Natural killer cell (primary cell): Measurements from ENCODE around the gene RPP25L. TPM values are rescaled to one million over a fixed set of nuclear protein-coding genes. Genes with fewer than 3 reads are reported as not detected.

Experiments used
- ATAC-seq, 3 donors: fragments of 150-1000 bp in 2 of 3; fragments of 200-7000 bp in 1 of 3; cut with Tn5 transposase; 1 replicate in 1 of 3; 2 replicates in 2 of 3; pipeline ENCODE4 v1.10.0; 2021; ENCODE audit warnings: mild to moderate bottlenecking in 2 of 3, moderate library complexity in 2 of 3
- DNase-seq, 2 donors: peaks; one replicate each; pipeline versions ENCODE4 v3.0.0 to v3.0.0-alpha.2; 2013 to 2021; ENCODE audit warnings: mixed read lengths in 1 of 2
- H3K27ac ChIP-seq: one replicate; pipeline ENCODE4 v1.5.1; 2013; ENCODE audit warnings: mild to moderate bottlenecking, low read length
- H3K27me3 ChIP-seq: one replicate; pipeline ENCODE4 v1.6.1; 2013; ENCODE audit warnings: low read length; ENCODE audit not compliant: control insufficient read depth, insufficient read depth
- H3K36me3 ChIP-seq: one replicate; pipeline ENCODE4 v1.6.1; 2013; ENCODE audit warnings: low read length; ENCODE audit not compliant: control insufficient read depth, insufficient read depth
- H3K4me1 ChIP-seq: one replicate; pipeline ENCODE4 v1.6.1; 2013; ENCODE audit warnings: low read length; ENCODE audit not compliant: control insufficient read depth, insufficient read depth
- H3K4me3 ChIP-seq: one replicate; pipeline ENCODE4 v1.5.1; 2013; ENCODE audit warnings: low read length
- H3K9me3 ChIP-seq: one replicate; pipeline ENCODE4 v1.6.1; 2013; ENCODE audit warnings: low read length; ENCODE audit not compliant: control insufficient read depth, insufficient read depth
- H3K27ac Mint-ChIP-seq, 2 donors: one replicate each; pipeline ENCODE4 v1.8.0; 2022; ENCODE audit warnings: mild to moderate bottlenecking in 2 of 2, mixed read lengths in 2 of 2, moderate library complexity in 1 of 2
- H3K27me3 Mint-ChIP-seq, 2 donors: one replicate each; pipeline ENCODE4 v1.8.0; 2022; ENCODE audit warnings: low read depth in 2 of 2, mixed read lengths in 2 of 2
- H3K36me3 Mint-ChIP-seq: one replicate; pipeline ENCODE4 v1.8.0; 2022; ENCODE audit warnings: mixed read lengths
- H3K4me1 Mint-ChIP-seq, 2 donors: one replicate each; pipeline ENCODE4 v1.8.0; 2022; ENCODE audit warnings: mixed read lengths in 2 of 2
- H3K4me3 Mint-ChIP-seq: one replicate; pipeline ENCODE4 v1.8.0; 2022; ENCODE audit warnings: mild to moderate bottlenecking, moderate library complexity, mixed read lengths
- H3K9me3 Mint-ChIP-seq, 2 donors: one replicate each; pipeline ENCODE4 v1.8.0; 2022; ENCODE audit warnings: mixed read lengths in 2 of 2
- CTCF ChIP-seq: fragments of 200-600 bp; IDR thresholded peaks from one replicate; pipeline ENCODE4 v1.8.0; 2022; ENCODE audit warnings: antibody characterized with exemption
- WGBS: methylation state at CpG from one replicate; pipeline ENCODE4 v1.1.7; 2013; ENCODE audit warnings: missing lambda C conversion rate; ENCODE audit not compliant: insufficient coverage; 5-methylcytosine and 5-hydroxymethylcytosine counted together
- intact Hi-C: fragments of 100-400 bp; cut with micrococcal nuclease; formaldehyde crosslinking; loops from one replicate; pipeline ENCODE4 v1.14.2; 2022
- total RNA-seq, 4 donors: library from RNA; stranded (reverse); fragments of 120-200 nt in 1 of 4; gene quantifications; one replicate each; pipeline versions ENCODE4 v1.2.3 to v1.2.4, GENCODE V29; 2013 to 2022

The RPP25L gene
- total RNA-seq, 3 donors from 2014 or later (not counting 1 experiment from before 2014, with no cell fraction given), result 9.3 to 15.0 (median 9.8) TPM

DNA sequence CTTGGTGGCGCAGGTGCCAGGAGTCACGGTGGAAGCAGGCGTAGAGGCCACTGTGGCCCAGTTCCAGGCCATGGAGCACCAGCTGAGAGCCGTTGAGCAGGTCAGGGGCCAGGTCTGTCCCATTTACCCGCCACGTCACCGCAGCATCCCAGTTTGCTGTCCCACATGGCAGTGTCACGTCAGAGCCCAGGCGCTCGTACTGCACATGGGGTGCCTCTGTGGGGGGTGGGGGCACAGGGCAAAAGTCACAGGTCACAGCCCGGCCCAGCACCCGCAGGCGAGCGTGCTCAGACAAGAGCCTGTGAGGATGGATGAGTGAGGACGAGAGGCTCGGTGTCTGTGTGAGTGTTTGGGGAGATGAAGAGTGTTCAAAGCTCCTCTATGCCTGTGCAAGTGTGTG lies 47.3 kb downstream of the RPP25L start:
- no peaks in the 10 kb centered on the region for H3K36me3 ChIP-seq
- TF ChIP-seq CTCF, result no peak
- intact Hi-C loops, result no loop called here
- Mint-ChIP-seq H3K36me3 (no peaks in the 10 kb centered on the region), H3K9me3 (no peaks in the 10 kb centered on the region), H3K27me3 (peaks cover 8 to 38% of the 10 kb centered on the region in 2 donors), H3K27ac (no peak overlapping the region), H3K4me1 (no peaks in the 10 kb centered on the region), H3K4me3 (no peak overlapping the region)
- no peak overlapping the region for H3K27ac ChIP-seq
- peaks cover 6% of the 10 kb centered on the region for H3K9me3 ChIP-seq
- no peak for ATAC-seq
- H3K4me3 ChIP-seq, result no peak overlapping the region
- H3K4me1 ChIP-seq, result no peaks in the 10 kb centered on the region
- H3K27me3 ChIP-seq, result no peaks in the 10 kb centered on the region
- DNase-seq, result no peak
- 96% methylated on average over 16 of the region's 16 CpGs for WGBS

DNA sequence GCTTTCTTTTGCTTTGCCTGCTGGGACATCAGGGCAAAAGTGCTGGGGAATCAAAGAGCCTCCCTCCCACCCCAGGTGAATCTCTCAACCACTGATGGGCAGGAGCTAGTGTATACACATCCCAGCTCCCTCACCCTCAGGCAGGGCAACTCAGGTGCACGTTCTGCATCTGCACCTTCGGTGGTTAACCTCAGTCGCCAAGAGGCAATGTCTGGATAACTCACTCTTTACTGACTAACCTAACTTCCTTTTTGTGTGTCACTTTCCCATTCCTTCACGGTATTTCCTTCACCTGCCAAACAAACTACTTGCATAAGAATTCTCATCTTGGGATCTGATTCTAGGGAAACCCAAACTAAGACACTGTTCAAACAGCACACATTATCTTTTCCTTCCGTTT lies 48.6 kb downstream of the RPP25L start:
- H3K4me3 ChIP-seq, result no peak overlapping the region
- DNase-seq (no peak), ATAC-seq (no peak)
- H3K27me3 ChIP-seq, result peaks cover 3% of the 10 kb centered on the region
- Mint-ChIP-seq H3K9me3 (no peaks in the 10 kb centered on the region), H3K27ac (no peak overlapping the region), H3K36me3 (no peaks in the 10 kb centered on the region), H3K27me3 (peaks cover 7 to 40% of the 10 kb centered on the region in 2 donors), H3K4me3 (no peak overlapping the region), H3K4me1 (no peaks in the 10 kb centered on the region)
- intact Hi-C loops, result no loop called here
- WGBS, result 50% methylated on average over 5 of the region's 5 CpGs
- H3K4me1 ChIP-seq, result no peaks in the 10 kb centered on the region
- H3K9me3 ChIP-seq, result peaks cover 6% of the 10 kb centered on the region
- H3K27ac ChIP-seq, result no peak overlapping the region
- no peaks in the 10 kb centered on the region for H3K36me3 ChIP-seq
- TF ChIP-seq CTCF, result no peak

- Histone ChIP-seq H3K4me1 (no peaks in the 10 kb centered on the region), H3K9me3 (peaks cover 6% of the 10 kb centered on the region), H3K4me3 (no peak overlapping the region), H3K27ac (no peak overlapping the region), H3K27me3 (peaks cover 3% of the 10 kb centered on the region), H3K36me3 (no peaks in the 10 kb centered on the region)
- Mint-ChIP-seq H3K4me3 (no peak overlapping the region), H3K4me1 (no peaks in the 10 kb centered on the region), H3K27me3 (peaks cover 7 to 40% of the 10 kb centered on the region in 2 donors), H3K9me3 (no peaks in the 10 kb centered on the region), H3K27ac (no peak overlapping the region), H3K36me3 (no peaks in the 10 kb centered on the region)
- DNase-seq (peak in 1 of 2 donors; percentile 30), ATAC-seq (no peak)
- no peak for TF ChIP-seq CTCF
- intact Hi-C loops, result no loop called here
- WGBS, result 81% methylated on average over 7 of the region's 7 CpGs
Observed at GRCh38 chr9:34562135-34562745, 49.7 kb downstream of the RPP25L start.
